Ascending aorta (tissue), 2 donors: ENCODE results near the gene ENTPD6. TPM values are rescaled to one million over a fixed set of nuclear protein-coding genes. Genes with fewer than 3 reads are reported as not detected.
"Not testable (repeated sequence)": the region's sequence is repeated elsewhere in the genome, so short reads cannot be mapped to it uniquely, and the experiment has no call there.

Experiments
- DNase-seq, 2 donors: peaks; one replicate each; pipeline ENCODE4 v3.0.0-alpha.2; 2019; ENCODE audit warnings: low spot score in 2 of 2
- H3K27ac ChIP-seq, 2 donors: fragments of 200-600 bp; sonication (generic); one replicate each; pipeline ENCODE4 v1.5.1; 2016 to 2017; ENCODE audit warnings: mild to moderate bottlenecking in 1 of 2
- H3K27me3 ChIP-seq: fragments of 200-600 bp; sonication (generic); one replicate; pipeline ENCODE4 v1.5.1; 2017
- H3K36me3 ChIP-seq, 2 donors: fragments of 200-600 bp; sonication (generic); one replicate each; pipeline ENCODE4 v1.5.1; 2016
- H3K4me1 ChIP-seq, 2 donors: fragments of 200-600 bp; sonication (generic); one replicate each; pipeline ENCODE4 v1.5.1; 2016 to 2017; ENCODE audit warnings: mild to moderate bottlenecking in 1 of 2
- H3K4me3 ChIP-seq, 2 donors: fragments of 200-600 bp; sonication (generic); one replicate each; pipeline ENCODE4 v1.5.1; 2016 to 2017; ENCODE audit warnings: mild to moderate bottlenecking in 1 of 2
- H3K9me3 ChIP-seq, 2 donors: fragments of 200-600 bp; sonication (generic); one replicate each; pipeline ENCODE4 v1.5.1; 2016
- intact Hi-C: fragments of 100-400 bp; cut with DNase I; formaldehyde crosslinking; loops from one replicate; pipeline ENCODE4 v1.15.1; 2023
- total RNA-seq: library from RNA; depleted of rRNA; stranded (reverse); fragments of >200 nt; gene quantifications from one replicate; pipeline ENCODE4 v1.1.0, GENCODE V29; 2016
- TF ChIP-seq, protein P1 (sequence below), 3 experiments: fragments of 200-600 bp in 2 of 3; fragments of 450-650 bp in 1 of 3; sonication (generic) in 2 of 3; IDR thresholded peaks; one replicate each; pipeline ENCODE4 v1.5.1; 2016 to 2019; ENCODE audit warnings: antibody characterized with exemption in 3 of 3, mild to moderate bottlenecking in 1 of 3, moderate library complexity in 1 of 3

ENTPD6 gene
- total RNA-seq, 1 donor from 2014 or later, result 66.5 TPM

GRCh38 chr20:25150016-25150415 lies 45.5 kb upstream of the ENTPD6 start:
- Histone ChIP-seq H3K27ac (no peak overlapping the region), H3K36me3 (no peaks in the 10 kb centered on the region), H3K4me1 (peaks cover 4% of the 10 kb centered on the region in 2 donors), H3K27me3 (no peaks in the 10 kb centered on the region), H3K9me3 (no peaks in the 10 kb centered on the region), H3K4me3 (no peak overlapping the region)
- intact Hi-C loops, result no loop called here
- DNase-seq, result no peak
- TF ChIP-seq, protein P1, sequence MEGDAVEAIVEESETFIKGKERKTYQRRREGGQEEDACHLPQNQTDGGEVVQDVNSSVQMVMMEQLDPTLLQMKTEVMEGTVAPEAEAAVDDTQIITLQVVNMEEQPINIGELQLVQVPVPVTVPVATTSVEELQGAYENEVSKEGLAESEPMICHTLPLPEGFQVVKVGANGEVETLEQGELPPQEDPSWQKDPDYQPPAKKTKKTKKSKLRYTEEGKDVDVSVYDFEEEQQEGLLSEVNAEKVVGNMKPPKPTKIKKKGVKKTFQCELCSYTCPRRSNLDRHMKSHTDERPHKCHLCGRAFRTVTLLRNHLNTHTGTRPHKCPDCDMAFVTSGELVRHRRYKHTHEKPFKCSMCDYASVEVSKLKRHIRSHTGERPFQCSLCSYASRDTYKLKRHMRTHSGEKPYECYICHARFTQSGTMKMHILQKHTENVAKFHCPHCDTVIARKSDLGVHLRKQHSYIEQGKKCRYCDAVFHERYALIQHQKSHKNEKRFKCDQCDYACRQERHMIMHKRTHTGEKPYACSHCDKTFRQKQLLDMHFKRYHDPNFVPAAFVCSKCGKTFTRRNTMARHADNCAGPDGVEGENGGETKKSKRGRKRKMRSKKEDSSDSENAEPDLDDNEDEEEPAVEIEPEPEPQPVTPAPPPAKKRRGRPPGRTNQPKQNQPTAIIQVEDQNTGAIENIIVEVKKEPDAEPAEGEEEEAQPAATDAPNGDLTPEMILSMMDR (IDR thresholded peaks at IDR 0.05), result no peak

DNA sequence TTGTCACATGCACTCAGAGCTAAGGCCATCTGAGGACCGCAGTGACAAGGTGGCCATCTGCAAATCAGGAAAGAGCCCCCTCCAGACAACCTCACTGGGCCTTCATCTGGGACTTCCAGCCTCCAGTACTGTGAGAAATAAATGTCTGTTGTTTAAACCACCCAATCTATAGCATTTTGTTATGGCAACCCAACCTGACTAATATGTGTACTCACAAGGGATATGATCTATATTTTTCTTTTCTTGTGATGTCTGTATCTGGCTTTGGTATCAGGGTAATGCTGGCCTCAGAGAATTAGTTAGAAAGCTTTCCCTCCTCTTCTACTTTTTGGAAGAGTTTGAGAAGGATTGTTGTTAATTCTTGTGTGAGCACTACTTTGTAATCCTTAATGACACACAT lies 37.5 kb upstream of the ENTPD6 start:
- TF ChIP-seq, protein P1 (IDR thresholded peaks at IDR 0.05), result no peak
- Histone ChIP-seq H3K4me3 (no peak overlapping the region), H3K9me3 (no peaks in the 10 kb centered on the region), H3K27ac (no peak overlapping the region), H3K4me1 (no peaks in the 10 kb centered on the region), H3K27me3 (no peaks in the 10 kb centered on the region), H3K36me3 (no peaks in the 10 kb centered on the region)
- no peak for DNase-seq
- intact Hi-C loops, result no loop called here

- intact Hi-C loops, result no loop called here
- Histone ChIP-seq H3K9me3 (no peaks in the 10 kb centered on the region), H3K27ac (no peak overlapping the region), H3K4me3 (no peak overlapping the region), H3K36me3 (no peaks in the 10 kb centered on the region), H3K27me3 (no peaks in the 10 kb centered on the region), H3K4me1 (no peaks in the 10 kb centered on the region)
- DNase-seq, result no peak
- TF ChIP-seq, protein P1 (IDR thresholded peaks at IDR 0.05), result no peak
Measured at GRCh38 chr20:25160467-25160866, 35.0 kb upstream of the ENTPD6 start.

GRCh38 chr20:25160897-25161296 lies 34.6 kb upstream of the ENTPD6 start:
- no peaks in the 10 kb centered on the region for H3K4me1 ChIP-seq
- H3K4me3 ChIP-seq, result no peak overlapping the region
- no peak for DNase-seq
- H3K27me3 ChIP-seq, result no peaks in the 10 kb centered on the region
- intact Hi-C loops, result no loop called here
- H3K27ac ChIP-seq, result no peak overlapping the region
- no peaks in the 10 kb centered on the region for H3K9me3 ChIP-seq
- H3K36me3 ChIP-seq, result no peaks in the 10 kb centered on the region
- TF ChIP-seq, protein P1 (IDR thresholded peaks at IDR 0.05), result no peak

- no peak for DNase-seq
- Histone ChIP-seq H3K9me3 (no peaks in the 10 kb centered on the region), H3K27ac (no peak overlapping the region), H3K36me3 (no peaks in the 10 kb centered on the region), H3K27me3 (no peaks in the 10 kb centered on the region), H3K4me3 (no peak overlapping the region), H3K4me1 (no peaks in the 10 kb centered on the region)
- intact Hi-C loops, result no loop called here
- TF ChIP-seq, protein P1 (IDR thresholded peaks at IDR 0.05), result no peak
Measured at GRCh38 chr20:25165128-25165527, 30.4 kb upstream of the ENTPD6 start.

DNA sequence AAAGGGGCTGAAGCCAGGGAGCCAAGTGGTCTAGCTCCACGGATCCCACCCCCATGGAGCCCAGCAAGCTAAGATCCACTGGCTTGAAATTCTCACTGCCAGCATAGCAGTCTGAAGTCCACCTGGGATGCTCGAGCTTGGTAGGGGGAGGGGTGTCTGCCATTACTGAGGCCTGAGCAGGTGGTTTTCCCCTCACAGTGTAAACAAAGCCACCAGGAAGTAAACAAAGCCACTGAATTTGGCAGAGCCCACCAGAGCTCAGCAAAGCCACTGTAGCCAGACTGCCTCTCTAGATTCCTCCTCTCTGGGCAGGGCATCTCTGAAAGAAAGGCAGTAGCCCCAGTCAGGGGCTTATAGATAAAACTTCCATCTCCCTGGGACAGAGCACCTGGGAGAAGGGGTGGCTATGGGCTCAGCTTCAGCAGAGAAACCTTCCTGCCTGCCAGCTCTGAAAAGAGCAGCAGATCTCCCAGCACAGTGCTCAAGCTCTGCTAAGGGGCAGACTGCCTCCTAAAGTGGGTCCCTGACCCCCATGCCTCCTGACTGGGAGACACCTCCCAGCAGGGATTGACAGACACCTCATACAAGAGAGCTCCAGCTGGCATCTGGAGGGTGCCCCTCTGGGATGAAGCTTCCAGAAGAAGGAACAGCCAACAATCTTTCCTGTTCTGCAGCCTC lies 29.3 kb upstream of the ENTPD6 start:
- H3K4me1 ChIP-seq, H3K27ac ChIP-seq, DNase-seq, H3K4me3 ChIP-seq, intact Hi-C loops, H3K36me3 ChIP-seq, H3K9me3 ChIP-seq, H3K27me3 ChIP-seq: not testable (repeated sequence)
